Measurements from ENCODE around the gene SEMA5B.

SEMA5B gene

GRCh38 chr3:122972141-122972540, 55.4 kb downstream of the SEMA5B start:
- no peak for DNase-seq

- no peak for DNase-seq
Measured at GRCh38 chr3:122969585-122970469, 57.7 kb downstream of the SEMA5B start.

- DNase-seq: no peak
Measured at GRCh38 chr3:122967765-122968164, 59.8 kb downstream of the SEMA5B start.

- no peak for DNase-seq
Measured at GRCh38 chr3:122967356-122967755, 60.2 kb downstream of the SEMA5B start.

GRCh38 chr3:122966045-122966444, 61.5 kb downstream of the SEMA5B start:
- DNase-seq: no peak

GRCh38 chr3:122964811-122965210, 62.8 kb downstream of the SEMA5B start:
- no peak for DNase-seq

- no peak for DNase-seq
Measured at GRCh38 chr3:122962149-122962548, 65.4 kb downstream of the SEMA5B start.

GRCh38 chr3:122961146-122961545, 66.4 kb downstream of the SEMA5B start:
- no peak for DNase-seq

GRCh38 chr3:122960652-122961051, 66.9 kb downstream of the SEMA5B start:
- DNase-seq: no peak

GRCh38 chr3:122959339-122959738, 68.2 kb downstream of the SEMA5B start:
- DNase-seq: no peak

GRCh38 chr3:122957707-122958689, 69.6 kb downstream of the SEMA5B start:
- DNase-seq: no peak

- no peak for DNase-seq
Measured at GRCh38 chr3:122956693-122957455, 70.7 kb downstream of the SEMA5B start.

GRCh38 chr3:122955916-122956692, 71.5 kb downstream of the SEMA5B start:
- no peak for DNase-seq

GRCh38 chr3:122952520-122952919, 75.0 kb downstream of the SEMA5B start:
- DNase-seq: no peak

- no peak for DNase-seq
Measured at GRCh38 chr3:122948408-122948807, 79.2 kb downstream of the SEMA5B start.

- no peak for DNase-seq
Measured at GRCh38 chr3:122947738-122948137, 79.8 kb downstream of the SEMA5B start.

GRCh38 chr3:122947196-122947595, 80.4 kb downstream of the SEMA5B start:
- DNase-seq: no peak

- DNase-seq: no peak
Measured at GRCh38 chr3:122946185-122946584, 81.4 kb downstream of the SEMA5B start.

GRCh38 chr3:122945230-122945629, 82.3 kb downstream of the SEMA5B start:
- DNase-seq: no peak

- no peak for DNase-seq
Measured at GRCh38 chr3:122944671-122945161, 82.8 kb downstream of the SEMA5B start.

GRCh38 chr3:122943828-122944190, 83.8 kb downstream of the SEMA5B start:
- no peak for DNase-seq

All from cortex of kidney (tissue), 1 donor.